Measurements from ENCODE around the gene PFN4. TPM values are rescaled to one million over a fixed set of nuclear protein-coding genes. Genes with fewer than 3 reads are reported as not detected.

The PFN4 gene
- total and polyA plus RNA-seq, 2 experiments from 2014 or later: 0.64 TPM; not detected in 1

- Histone ChIP-seq H3K9me3 (ENCODE audit: low read depth) (no peaks in the 10 kb centered on the region), H3K4me3 (no peak overlapping the region), H3K9ac (no peak overlapping the region), H3K27ac (no peak overlapping the region), H3K36me3 (ENCODE audit: low read depth) (no peaks in the 10 kb centered on the region), H3F3A (ENCODE audit: insufficient read depth) (peaks cover 8% of the 10 kb centered on the region; the same call in 1 of the 2 replicates), H3K4me1 (ENCODE audit: insufficient read depth) (peaks cover 13% of the 10 kb centered on the region), H3K9me2 (ENCODE audit: insufficient read depth) (no peaks in the 10 kb centered on the region), H3K27me3 (replicated peaks; ENCODE audit: insufficient read depth) (no peaks in the 10 kb centered on the region), H2AFZ (no peak overlapping the region), H3K4me2 (ENCODE audit: unreplicated experiment) (no peak overlapping the region), H3K79me2 (ENCODE audit: insufficient read depth) (0 out of 2 replicates have a peak, but pooled peaks cover 6% of the 10 kb centered on the region), H4K20me1 (ENCODE audit: insufficient read depth) (no peaks in the 10 kb centered on the region)
- in situ Hi-C loops (cut with MboI): no loop called here
- WGBS, 2 experiments (ENCODE audit: low coverage in 1 of 2, low lambda C conversion rate in 2 of 2, missing lambda C conversion rate in 2 of 2): 20 to 23% methylated on average over 5 of the region's 5 CpGs
- TF ChIP-seq EZH2 (IDR thresholded peaks at IDR 0.05; ENCODE audit: insufficient read depth, poor library complexity, severe bottlenecking) (no peak), EZH2phosphoT487 (IDR thresholded peaks at IDR 0.05; ENCODE audit: insufficient read depth, low read depth) (no peak)
- DNase-seq: no peak
These were observed 2.1 kb downstream of the PFN4 start for GRCh38 chr2:24121066-24121465.

GRCh38 chr2:24117902-24118301, 5.2 kb downstream of the PFN4 start:
- H3K27ac ChIP-seq: no peak overlapping the region
- no peak overlapping the region for H3K4me3 ChIP-seq
- no peaks in the 10 kb centered on the region for H3K36me3 ChIP-seq (ENCODE audit: low read depth)
- H3K79me2 ChIP-seq (ENCODE audit: insufficient read depth): no peaks in the 10 kb centered on the region
- H4K20me1 ChIP-seq (ENCODE audit: insufficient read depth): no peaks in the 10 kb centered on the region
- H3K27me3 ChIP-seq (replicated peaks; ENCODE audit: insufficient read depth): no peaks in the 10 kb centered on the region
- H3F3A ChIP-seq (ENCODE audit: insufficient read depth): peaks cover 19% of the 10 kb centered on the region
- H3K4me1 ChIP-seq (ENCODE audit: insufficient read depth): peaks cover 13% of the 10 kb centered on the region; the same call in 1 of the 2 replicates
- WGBS, 2 experiments (ENCODE audit: low coverage in 1 of 2, low lambda C conversion rate in 2 of 2, missing lambda C conversion rate in 2 of 2): 63 to 72% methylated on average over 1 of the region's 1 CpG
- no peak overlapping the region for H3K9ac ChIP-seq
- H3K4me2 ChIP-seq (ENCODE audit: unreplicated experiment): no peak overlapping the region
- no peak for DNase-seq
- in situ Hi-C loops (cut with MboI): no loop called here
- H3K9me2 ChIP-seq (ENCODE audit: insufficient read depth): no peaks in the 10 kb centered on the region
- no peak for TF ChIP-seq EZH2phosphoT487 (IDR thresholded peaks at IDR 0.05; ENCODE audit: insufficient read depth, low read depth)
- no peak for TF ChIP-seq EZH2 (IDR thresholded peaks at IDR 0.05; ENCODE audit: insufficient read depth, poor library complexity, severe bottlenecking)
- no peak overlapping the region for H2AFZ ChIP-seq
- no peaks in the 10 kb centered on the region for H3K9me3 ChIP-seq (ENCODE audit: low read depth)

GRCh38 chr2:24115057-24115456, 8.1 kb downstream of the PFN4 start:
- Histone ChIP-seq H4K20me1 (ENCODE audit: insufficient read depth) (no peaks in the 10 kb centered on the region), H3K4me1 (ENCODE audit: insufficient read depth) (peaks cover 20% of the 10 kb centered on the region), H3K79me2 (ENCODE audit: insufficient read depth) (no peaks in the 10 kb centered on the region), H3F3A (ENCODE audit: insufficient read depth) (peaks cover 22% of the 10 kb centered on the region), H3K9ac (no peak overlapping the region), H3K27ac (no peak overlapping the region), H3K4me2 (ENCODE audit: unreplicated experiment) (no peak overlapping the region), H3K9me3 (ENCODE audit: low read depth) (no peaks in the 10 kb centered on the region), H2AFZ (no peak overlapping the region), H3K36me3 (ENCODE audit: low read depth) (no peaks in the 10 kb centered on the region), H3K9me2 (ENCODE audit: insufficient read depth) (no peaks in the 10 kb centered on the region), H3K4me3 (no peak overlapping the region), H3K27me3 (replicated peaks; ENCODE audit: insufficient read depth) (no peaks in the 10 kb centered on the region)
- 48 to 50% methylated on average over 2 of the region's 2 CpGs for WGBS, 2 experiments (ENCODE audit: low coverage in 1 of 2, low lambda C conversion rate in 2 of 2, missing lambda C conversion rate in 2 of 2)
- TF ChIP-seq EZH2 (IDR thresholded peaks at IDR 0.05; ENCODE audit: insufficient read depth, poor library complexity, severe bottlenecking): no peak
- TF ChIP-seq EZH2phosphoT487 (IDR thresholded peaks at IDR 0.05; ENCODE audit: insufficient read depth, low read depth): no peak
- in situ Hi-C loops (cut with MboI): no loop called here
- peak; percentile 37 for DNase-seq

GRCh38 chr2:24111407-24111901, 11.7 kb downstream of the PFN4 start:
- Histone ChIP-seq H2AFZ (no peak overlapping the region), H3K27me3 (replicated peaks; ENCODE audit: insufficient read depth) (no peaks in the 10 kb centered on the region), H3K9me3 (ENCODE audit: low read depth) (no peaks in the 10 kb centered on the region), H3K4me1 (ENCODE audit: insufficient read depth) (peaks cover 20% of the 10 kb centered on the region), H3K9me2 (ENCODE audit: insufficient read depth) (no peaks in the 10 kb centered on the region), H3F3A (ENCODE audit: insufficient read depth) (peaks cover 22% of the 10 kb centered on the region), H3K9ac (no peak overlapping the region), H3K36me3 (ENCODE audit: low read depth) (no peaks in the 10 kb centered on the region), H3K27ac (peak overlapping the region; percentile 11), H3K4me3 (no peak overlapping the region), H3K79me2 (ENCODE audit: insufficient read depth) (no peaks in the 10 kb centered on the region), H4K20me1 (ENCODE audit: insufficient read depth) (no peaks in the 10 kb centered on the region), H3K4me2 (ENCODE audit: unreplicated experiment) (no peak overlapping the region)
- WGBS, 2 experiments (ENCODE audit: low coverage in 1 of 2, low lambda C conversion rate in 2 of 2, missing lambda C conversion rate in 2 of 2): 31 to 33% methylated on average over 2 of the region's 2 CpGs
- in situ Hi-C loops (cut with MboI): no loop called here
- no peak for TF ChIP-seq EZH2 (IDR thresholded peaks at IDR 0.05; ENCODE audit: insufficient read depth, poor library complexity, severe bottlenecking)
- TF ChIP-seq EZH2phosphoT487 (IDR thresholded peaks at IDR 0.05; ENCODE audit: insufficient read depth, low read depth): no peak
- DNase-seq: peak; percentile 43

All from GM23248 (cell line).